NCI-H1436 (cell line): ENCODE measurements around the gene OR4K17.
"Not testable (repeated sequence)": the region's sequence is repeated elsewhere in the genome, so short reads cannot be mapped to it uniquely, and the experiment has no call there.

Experiments used
- DNase-seq: peaks from one replicate; lab custom pipeline; 2025; lab: John Stamatoyannopoulos, UW

Gene OR4K17, protein sequence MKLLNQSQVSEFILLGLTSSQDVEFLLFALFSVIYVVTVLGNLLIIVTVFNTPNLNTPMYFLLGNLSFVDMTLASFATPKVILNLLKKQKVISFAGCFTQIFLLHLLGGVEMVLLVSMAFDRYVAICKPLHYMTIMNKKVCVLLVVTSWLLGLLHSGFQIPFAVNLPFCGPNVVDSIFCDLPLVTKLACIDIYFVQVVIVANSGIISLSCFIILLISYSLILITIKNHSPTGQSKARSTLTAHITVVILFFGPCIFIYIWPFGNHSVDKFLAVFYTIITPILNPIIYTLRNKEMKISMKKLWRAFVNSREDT

DNA sequence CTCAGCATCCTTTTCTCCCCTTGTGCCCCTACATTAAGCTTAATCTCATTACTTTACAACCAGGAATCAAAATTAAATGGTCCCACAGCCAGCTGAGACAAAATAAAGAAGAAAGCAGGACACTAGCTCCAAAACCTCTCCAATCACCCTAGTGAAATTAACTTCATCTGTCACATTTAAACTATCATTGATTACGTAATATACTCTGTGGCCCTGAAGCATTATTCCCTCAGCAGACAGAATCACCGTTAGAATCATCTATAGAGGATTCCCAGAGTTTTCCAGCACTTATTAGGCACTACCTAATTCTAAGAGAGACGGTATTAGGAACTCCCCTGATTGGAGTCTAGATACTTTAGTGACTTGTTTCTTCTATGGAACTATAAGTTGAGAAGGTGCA lies at the start of gene OR4K17:
Gene OR4K17, plus strand, starts transcription at position 302 of the 400 bp plus-strand sequence. CDS start 6,761 bp downstream, outside the sequence.
- DNase-seq, result no peak

- no peak for DNase-seq
These were observed 18.5 kb upstream of the OR4K17 start for GRCh38 chr14:20092050-20092449.

- DNase-seq, result no peak
These were observed 17.1 kb upstream of the OR4K17 start for GRCh38 chr14:20093442-20093841.

- DNase-seq, result not testable (repeated sequence)
These were observed 11.4 kb upstream of the OR4K17 start for GRCh38 chr14:20098926-20099770.

DNA sequence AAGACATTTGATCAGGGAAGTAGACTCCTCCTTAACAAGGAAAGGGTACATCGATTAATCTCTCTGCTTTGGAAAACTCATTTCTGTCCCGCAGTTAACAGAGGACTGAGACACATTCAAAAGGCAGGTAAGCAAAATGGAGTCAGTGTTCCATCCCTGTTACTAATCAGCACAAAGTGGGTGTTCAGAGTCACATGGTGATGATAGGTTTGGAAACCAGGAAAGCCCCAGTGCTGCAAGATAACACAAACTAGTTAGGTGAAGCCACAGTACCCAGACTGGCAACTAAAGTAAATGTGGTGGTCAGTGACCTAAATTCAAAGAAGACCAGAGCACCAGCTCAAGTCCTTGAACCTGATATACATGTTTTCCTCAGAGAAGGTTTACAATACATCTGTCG lies 1.8 kb downstream of the OR4K17 start:
- DNase-seq, result no peak

DNA sequence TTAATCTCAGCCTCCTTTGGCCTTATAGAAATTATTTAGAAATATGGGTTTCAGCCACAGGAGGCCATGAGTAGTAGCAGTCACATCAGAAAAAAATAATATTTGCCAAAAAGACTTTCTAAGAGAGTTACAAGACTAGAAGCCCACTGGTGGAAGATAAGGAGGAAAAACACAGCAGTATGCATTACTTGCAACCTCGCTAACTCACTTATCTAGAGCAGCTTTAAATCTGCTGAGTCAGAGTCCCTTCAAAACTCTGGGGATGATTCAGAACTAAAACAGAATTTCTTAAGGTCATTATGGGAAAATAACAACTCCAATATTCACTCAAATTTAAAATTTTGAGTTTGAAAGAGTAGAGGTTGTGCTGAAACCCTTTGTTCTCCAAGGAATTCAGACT lies 6.2 kb downstream of the OR4K17 start:
- DNase-seq, result no peak

DNA sequence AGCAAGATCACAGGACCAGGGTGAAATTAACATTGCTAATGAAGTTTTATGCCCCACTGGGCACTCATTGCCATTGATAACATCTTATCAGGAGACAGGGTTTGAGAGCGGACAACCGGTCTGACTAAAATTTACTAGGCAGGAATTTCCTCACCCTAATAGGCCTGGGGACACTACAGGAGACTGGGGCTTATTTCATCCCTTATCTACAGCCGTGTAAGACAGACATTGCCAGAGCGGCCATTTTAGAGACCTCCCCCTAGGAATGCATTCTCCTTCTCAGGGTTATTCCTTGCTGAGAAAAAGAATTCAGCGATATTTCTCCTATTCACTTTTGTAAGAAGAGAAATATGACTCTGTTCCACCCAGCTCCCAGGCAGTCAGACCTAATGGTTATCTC lies 8.3 kb downstream of the OR4K17 start:
- no peak for DNase-seq

GRCh38 chr14:20138520-20138919 lies 28.0 kb downstream of the OR4K17 start, which contains the start of gene OR4N5:
TSS of gene OR4N5 (plus strand) at chr14:20138820. CDS start at chr14:20143736, 4,916 bp downstream.
- DNase-seq, result no peak

GRCh38 chr14:20143911-20144310 lies 33.4 kb downstream of the OR4K17 start:
- DNase-seq, result no peak

DNA sequence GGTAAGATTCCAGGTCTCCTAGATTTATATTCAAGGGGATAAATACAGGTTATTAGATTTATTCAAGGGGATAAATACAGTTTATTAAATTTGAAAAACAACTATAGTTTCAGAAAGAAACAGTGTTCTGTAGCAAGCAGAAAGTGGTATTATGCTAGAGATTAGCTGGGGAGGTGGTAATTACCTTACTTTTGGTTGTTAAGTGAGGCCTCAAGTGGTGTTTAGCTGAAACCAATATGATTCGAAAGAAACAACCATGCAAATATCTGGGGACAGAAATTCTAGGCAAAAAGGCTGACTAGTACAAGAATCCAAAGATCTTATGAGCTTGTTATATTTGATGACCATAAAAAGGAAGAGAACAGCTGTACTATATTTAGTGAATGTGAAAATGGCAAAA lies 34.3 kb downstream of the OR4K17 start:
- DNase-seq, result no peak

DNA sequence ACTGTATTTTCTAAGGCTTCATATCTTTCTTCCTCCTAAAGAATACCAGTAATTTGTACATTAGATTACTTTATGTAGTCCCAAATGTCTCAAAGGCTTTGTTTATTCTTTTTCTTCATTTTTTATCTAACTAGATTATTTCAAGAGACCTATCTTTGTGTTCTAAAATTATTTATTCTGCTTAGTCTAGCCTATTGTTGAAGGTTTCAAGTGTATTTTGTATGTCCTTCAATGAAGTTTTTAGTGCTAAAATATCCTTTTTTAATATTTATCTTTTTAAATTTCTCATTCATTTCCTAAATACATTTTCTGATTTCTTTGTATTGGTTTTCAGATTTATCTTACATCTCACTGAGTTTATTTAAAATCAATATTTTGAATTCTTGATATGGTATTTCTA lies 53.9 kb downstream of the OR4K17 start:
- DNase-seq, result no peak

DNA sequence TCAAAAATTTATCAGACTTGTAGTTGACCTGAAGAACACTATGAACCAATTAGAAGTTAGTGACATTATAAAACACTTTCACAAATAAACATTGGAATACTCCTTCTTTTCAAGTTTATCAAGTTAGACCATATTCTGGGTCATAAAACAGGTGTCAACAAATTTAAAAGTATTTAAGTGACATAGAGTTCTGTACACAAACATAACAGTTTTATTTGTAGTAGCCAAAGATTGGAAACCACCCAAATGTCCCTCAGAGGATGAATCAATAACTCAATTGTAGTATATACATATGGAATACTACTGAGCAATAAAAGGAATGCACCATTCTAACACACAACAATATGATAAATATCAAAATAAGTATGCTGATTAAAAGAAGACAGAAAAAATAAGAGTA lies 56.6 kb downstream of the OR4K17 start:
- no peak for DNase-seq

- DNase-seq, result not testable (repeated sequence)
These were observed 59.3 kb downstream of the OR4K17 start for GRCh38 chr14:20169852-20170251.
